Gastrocnemius medialis (tissue), 4 donors: Measurements from ENCODE around the gene ATP11A.

Experiments used
- POLR2A ChIP-seq, 2 donors: fragments of 450-650 bp; IDR thresholded peaks; one replicate each; pipeline ENCODE4 v1.6.1; 2017; ENCODE audit warnings: antibody characterized with exemption in 2 of 2, mild to moderate bottlenecking in 2 of 2, moderate library complexity in 2 of 2
- TF ChIP-seq, protein P1 (sequence below), 5 experiments: fragments of 450-650 bp in 3 of 5; fragments of 200-600 bp in 2 of 5; sonication (generic) in 2 of 5; IDR thresholded peaks in 4 of 5; conservative IDR thresholded peaks in 1 of 5; 1 replicate in 4 of 5; 2 replicates in 1 of 5; pipeline ENCODE4 v1.5.1; 2016 to 2019; ENCODE audit warnings: antibody characterized with exemption in 5 of 5, mild to moderate bottlenecking in 3 of 5, moderate library complexity in 3 of 5

DNA sequence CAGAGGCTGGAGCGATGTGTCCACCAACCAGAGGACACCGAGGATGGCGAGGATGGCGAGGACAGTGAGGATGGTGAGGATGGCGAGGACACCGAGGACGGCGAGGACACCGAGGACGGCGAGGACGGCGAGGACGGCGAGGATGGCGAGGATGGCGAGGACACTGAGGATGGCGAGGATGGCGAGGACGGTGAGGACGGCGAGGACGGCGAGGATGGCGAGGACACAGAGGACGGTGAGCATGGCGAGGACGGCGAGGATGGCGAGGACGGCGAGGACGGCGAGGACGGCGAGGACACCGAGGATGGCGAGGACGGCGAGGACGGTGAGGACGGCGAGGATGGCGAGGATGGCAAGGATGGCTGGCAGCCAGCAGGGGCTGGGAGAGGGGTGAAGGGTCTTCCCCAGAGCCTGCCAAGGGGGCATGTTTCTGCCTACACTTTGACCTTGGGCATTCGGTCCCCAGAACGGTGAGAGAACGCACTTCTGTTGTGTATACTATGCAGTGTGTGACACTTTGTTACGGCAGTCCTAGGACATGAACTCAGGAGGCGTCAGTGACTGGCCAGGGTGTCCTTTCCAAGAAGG lies 44.4 kb upstream of the ATP11A start:
- TF ChIP-seq, protein P1, sequence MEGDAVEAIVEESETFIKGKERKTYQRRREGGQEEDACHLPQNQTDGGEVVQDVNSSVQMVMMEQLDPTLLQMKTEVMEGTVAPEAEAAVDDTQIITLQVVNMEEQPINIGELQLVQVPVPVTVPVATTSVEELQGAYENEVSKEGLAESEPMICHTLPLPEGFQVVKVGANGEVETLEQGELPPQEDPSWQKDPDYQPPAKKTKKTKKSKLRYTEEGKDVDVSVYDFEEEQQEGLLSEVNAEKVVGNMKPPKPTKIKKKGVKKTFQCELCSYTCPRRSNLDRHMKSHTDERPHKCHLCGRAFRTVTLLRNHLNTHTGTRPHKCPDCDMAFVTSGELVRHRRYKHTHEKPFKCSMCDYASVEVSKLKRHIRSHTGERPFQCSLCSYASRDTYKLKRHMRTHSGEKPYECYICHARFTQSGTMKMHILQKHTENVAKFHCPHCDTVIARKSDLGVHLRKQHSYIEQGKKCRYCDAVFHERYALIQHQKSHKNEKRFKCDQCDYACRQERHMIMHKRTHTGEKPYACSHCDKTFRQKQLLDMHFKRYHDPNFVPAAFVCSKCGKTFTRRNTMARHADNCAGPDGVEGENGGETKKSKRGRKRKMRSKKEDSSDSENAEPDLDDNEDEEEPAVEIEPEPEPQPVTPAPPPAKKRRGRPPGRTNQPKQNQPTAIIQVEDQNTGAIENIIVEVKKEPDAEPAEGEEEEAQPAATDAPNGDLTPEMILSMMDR (IDR thresholded peaks at IDR 0.05 in 4 of 5, conservative IDR thresholded peaks at IDR 0.05 in 1 of 5) = no peak
- TF ChIP-seq POLR2A (IDR thresholded peaks at IDR 0.05) = no peak
